Raji (cell line): ENCODE results near the gene BEND7.

ENCODE experiments used
- POLR2A ChIP-seq: IDR thresholded peaks from 2 replicates; pipeline ENCODE4 v1.6.1; 2011; ENCODE audit warnings: low read depth, low read length, control low read depth; ENCODE audit not compliant: insufficient read depth

Gene BEND7, protein sequence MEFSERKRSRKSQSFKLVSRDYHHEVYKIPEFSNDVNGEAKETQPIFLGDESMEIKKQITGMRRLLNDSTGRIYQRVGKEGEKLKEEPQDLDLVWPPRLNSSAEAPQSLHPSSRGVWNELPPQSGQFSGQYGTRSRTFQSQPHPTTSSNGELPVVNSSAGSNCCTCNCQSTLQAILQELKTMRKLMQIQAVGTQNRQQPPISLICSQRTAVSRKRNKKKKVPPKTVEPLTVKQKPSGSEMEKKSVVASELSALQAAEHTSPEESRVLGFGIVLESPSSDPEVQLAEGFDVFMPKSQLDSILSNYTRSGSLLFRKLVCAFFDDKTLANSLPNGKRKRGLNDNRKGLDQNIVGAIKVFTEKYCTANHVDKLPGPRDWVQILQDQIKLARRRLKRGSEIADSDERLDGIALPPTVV

DNA sequence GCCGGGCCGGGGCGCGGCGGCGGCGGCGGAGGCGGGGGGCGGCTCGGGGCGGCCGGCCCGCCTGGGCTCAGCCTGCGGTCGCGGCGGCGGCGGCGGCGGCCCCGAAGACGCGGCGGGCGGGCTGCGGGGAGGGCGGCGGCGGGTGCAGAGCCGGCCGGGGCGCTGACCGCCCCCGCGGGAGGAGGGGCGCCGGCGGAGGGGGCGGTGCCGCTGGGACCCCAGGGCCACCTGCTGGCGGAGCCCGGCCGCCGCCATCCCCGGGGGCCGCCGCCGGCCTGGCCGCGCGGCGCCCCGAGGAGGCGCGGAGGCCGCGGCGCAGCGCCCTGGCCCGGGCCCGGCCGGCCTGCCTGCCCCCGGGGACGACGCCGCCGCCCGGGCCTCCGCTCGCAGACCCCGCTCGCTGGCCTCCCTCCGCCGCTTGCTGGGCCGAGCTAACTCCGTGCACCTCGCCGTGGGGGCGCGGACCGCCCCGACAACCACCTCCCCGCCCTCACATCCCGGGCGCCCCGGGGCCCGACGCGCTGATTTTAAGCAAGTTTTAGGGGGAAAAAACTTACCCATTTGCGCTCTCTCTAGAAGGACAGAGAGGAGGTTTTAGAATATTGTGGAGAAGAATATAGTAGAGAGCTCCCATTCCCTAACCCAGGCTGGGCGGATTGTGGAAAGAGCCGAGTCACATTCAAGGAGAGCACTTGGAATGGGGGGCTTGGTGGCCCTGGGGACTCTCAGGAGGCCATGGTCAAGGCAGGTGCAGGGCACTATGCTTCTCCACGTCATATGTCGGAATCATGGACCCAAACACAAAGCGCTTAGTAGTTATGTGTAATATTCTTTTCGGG is at the start of gene BEND7:
Gene BEND7, minus strand, starts transcription at position 140 of the 839 bp plus-strand sequence. CDS start 481 bp downstream, outside the sequence.
- no peak for TF ChIP-seq POLR2A

GRCh38 chr10:13573960-13574359 is 45.1 kb upstream of the BEND7 start:
- no peak for TF ChIP-seq POLR2A

- no peak for TF ChIP-seq POLR2A
These were observed 42.7 kb upstream of the BEND7 start for GRCh38 chr10:13571541-13571940.

GRCh38 chr10:13567030-13567429 is 38.2 kb upstream of the BEND7 start:
- TF ChIP-seq POLR2A, result no peak

DNA sequence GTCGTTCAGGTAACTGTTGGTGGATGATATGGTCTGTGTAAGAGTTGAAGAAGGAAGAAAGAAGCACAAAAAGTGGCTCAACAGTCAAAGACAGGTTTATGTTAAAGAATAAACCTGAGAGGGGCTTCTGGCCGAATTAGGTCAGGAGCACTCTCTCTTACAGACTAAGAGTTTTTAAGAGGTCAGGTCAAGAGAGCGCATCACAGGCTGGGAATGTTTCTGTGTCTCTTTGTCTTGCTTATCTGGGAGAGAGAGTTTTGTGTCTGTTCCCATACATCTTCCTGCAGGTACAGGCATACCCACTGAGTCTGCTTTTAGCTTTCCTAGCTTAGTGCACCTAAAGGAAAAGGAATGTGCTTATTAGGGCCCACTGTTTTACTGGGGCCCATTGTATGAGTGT is 35.8 kb upstream of the BEND7 start:
- TF ChIP-seq POLR2A, result no peak

GRCh38 chr10:13563481-13564445 is 34.9 kb upstream of the BEND7 start:
- no peak for TF ChIP-seq POLR2A

- TF ChIP-seq POLR2A, result no peak
These were observed 31.8 kb upstream of the BEND7 start for GRCh38 chr10:13560597-13560996.

GRCh38 chr10:13559124-13559700 is 30.4 kb upstream of the BEND7 start:
- no peak for TF ChIP-seq POLR2A

DNA sequence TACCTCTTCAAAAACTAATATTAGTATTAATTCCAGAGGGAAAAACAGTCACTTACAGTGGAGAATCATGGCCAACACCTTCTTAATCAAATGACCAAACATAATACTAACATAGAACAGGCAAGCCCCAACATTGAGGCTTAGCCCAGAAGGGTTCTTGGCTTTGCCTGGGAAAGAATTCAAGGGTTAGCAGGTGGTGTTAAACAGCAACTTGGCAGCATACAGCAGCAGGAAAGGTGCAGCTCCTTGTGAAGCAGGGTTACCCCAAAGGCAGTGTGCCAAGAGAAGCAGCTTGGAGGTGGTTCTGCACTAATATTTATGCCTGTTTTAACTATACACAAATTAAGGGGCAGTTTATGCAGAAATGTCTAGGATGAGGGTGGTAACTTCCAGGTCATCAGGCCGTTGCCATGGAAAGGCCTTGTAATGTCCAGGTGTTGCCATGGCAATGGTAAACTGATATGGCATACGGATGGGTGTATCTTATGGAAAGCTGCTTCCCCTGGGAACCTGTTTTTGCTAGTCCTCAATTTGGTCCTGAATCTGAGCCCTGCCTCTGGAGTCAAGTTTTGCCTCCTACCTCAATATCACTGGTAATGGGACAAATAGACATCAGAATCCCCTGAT is 27.2 kb upstream of the BEND7 start:
- TF ChIP-seq POLR2A, result no peak

GRCh38 chr10:13550802-13551201 is 22.0 kb upstream of the BEND7 start:
- TF ChIP-seq POLR2A, result no peak

DNA sequence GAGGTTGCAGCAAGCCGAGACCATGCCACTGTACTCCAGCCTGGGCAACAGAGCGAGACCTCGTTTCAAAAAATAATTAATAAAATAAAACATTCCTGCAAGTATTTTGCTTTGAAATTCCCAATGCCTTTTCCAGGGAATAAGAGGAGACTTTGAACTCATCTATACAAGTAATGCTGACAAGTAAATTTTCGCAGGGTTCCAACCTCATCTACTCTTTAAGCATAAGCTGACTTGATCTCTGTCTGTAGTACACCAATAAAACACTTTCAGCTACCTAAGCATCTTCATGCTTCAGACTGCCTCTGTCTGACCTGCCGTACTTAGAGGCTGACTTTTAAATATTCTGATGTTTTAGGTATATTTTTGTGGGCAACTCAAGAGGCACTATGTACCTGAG is 13.7 kb upstream of the BEND7 start:
- no peak for TF ChIP-seq POLR2A

GRCh38 chr10:13536674-13537366 is 8.0 kb upstream of the BEND7 start:
- TF ChIP-seq POLR2A, result no peak

DNA sequence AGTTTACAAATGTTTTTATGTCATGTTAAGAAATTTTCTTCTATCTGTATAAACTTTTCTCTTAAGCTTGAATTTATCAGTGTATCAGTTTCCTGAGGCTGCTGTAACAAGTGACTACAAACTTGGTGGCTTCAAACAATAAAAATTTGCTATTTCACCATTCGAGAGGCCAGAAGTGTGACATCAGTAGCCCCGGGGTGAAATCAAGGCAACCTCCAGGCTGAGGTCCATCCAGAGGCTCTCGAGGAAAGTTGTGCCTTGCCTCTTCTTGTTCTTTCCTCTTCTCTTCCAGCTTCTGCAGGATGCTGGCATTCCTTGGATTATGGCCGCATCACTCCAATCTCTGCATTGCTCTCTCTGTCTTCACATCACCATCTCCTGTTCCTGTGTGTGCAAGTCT is 6.5 kb upstream of the BEND7 start:
- no peak for TF ChIP-seq POLR2A

- no peak for TF ChIP-seq POLR2A
These were observed 830 bp upstream of the BEND7 start for GRCh38 chr10:13529714-13529973.
